Left hindlimb (tissue), 1 donor: ENCODE data around the gene CNKSR3.

ENCODE experiments used
- DNase-seq: peaks from one replicate; pipeline ENCODE4 v3.0.0-alpha.2; 2018

Gene CNKSR3

DNA sequence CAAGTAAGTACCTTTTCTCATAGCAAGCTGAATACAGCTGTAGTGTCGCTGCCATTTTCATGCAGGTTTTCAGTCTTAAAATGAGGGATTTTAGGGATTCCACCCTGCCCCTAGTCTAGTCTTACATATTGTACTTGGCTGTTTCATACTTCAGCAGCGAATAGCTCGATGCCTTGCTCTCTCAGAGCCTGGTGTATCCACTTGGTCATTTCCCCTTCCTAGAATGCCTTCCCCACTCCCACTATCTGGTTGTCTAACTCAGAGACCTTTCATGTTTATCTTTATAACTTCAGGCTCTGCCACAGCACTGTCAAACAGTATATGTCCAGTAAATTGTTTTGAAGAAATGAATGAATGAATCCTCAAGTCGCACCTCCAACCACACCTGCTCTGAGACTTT is 132.8 kb downstream of the CNKSR3 start:
- DNase-seq, result no peak

DNA sequence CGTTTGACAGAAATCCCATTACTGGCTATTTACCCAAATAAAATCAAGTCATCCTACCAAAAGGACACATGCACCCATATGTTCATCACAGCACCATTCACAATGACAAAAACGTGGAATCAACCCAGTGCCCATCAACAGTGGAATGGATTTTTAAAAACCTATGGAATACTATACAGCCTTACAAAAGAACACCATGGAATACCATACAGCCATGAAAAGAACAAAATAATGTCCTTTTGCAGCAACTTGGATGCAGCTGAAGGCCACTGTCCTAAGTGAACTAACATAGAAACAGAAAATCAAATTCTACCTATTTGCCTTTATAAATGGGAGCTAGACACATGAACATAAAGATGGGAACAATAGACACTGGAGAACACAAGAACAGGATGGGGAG is 136.5 kb downstream of the CNKSR3 start:
- no peak for DNase-seq

DNA sequence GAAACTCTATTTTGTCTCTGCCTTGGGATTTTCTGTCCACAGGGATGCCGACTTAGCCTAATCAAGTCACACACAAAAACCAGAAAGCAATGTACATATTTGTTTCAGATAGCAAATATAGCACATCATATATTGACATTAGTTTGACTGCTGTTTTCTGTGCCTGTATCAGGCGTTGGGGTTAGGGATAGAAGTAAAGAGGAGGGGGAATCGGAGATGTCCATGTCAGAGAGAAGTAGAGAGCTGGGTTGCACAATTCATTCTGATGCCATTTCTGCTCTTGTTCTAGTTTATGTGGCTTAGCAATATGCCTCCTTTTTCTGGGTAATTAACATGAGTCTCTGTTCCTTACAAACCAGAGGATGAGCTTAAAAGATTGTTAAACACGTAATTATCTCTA is 139.2 kb downstream of the CNKSR3 start:
- no peak for DNase-seq

DNA sequence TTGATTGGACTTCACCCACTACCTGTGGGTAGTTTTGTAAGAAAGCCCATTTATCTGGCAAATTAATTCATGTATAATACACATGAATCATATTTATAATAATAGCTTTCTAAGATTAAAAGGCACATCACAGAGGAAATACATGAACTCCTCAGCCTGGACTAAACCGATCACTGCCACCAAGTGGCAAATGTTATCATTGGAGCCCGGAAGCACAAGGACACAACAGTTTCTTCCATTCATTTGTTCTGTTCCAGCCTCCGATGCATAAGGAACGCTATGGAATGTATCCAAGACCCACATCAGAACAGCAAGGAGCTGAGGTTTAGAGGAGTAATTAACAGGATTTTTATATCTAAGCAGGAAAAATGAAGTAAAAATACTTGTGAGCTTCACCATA is 139.9 kb downstream of the CNKSR3 start:
- DNase-seq, result no peak

DNA sequence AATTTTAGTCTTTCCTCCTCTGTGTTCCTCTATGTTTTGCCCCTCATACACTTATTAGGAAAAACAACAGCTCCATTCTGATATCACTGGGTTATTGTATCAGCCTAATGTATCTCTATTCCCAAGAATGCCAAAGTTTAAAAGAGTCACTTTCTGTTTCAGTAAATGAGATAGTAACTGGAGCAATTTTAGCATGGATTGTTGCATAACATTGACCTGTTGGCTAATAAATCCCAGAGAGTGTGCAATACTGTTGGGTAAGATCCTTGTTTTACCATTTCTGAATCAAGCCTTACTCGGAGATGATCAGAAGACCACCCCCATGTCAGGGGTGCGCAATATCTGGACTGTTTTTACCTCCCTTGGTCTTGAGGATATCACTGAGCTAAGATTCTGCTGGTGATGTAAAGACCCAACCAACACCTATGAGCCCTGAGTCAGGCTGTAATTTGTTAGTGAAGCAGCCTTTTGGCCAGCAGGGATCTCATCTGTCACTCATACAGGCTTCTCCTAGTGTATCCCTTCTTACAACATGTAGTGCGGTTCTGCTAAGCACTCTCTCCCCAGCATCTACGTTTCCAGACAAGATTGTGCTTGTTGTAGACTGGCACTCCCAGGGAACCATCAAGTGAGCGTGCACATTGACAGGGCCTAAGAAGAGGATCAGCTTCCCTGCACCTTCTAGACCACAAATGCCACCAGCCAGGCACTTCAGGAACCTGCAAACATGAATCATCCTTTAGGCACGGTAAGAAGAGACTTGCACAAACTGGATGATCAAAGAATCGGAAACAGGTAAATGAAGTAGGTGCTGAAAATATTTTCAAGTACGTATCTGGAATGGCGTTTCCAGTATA is 142.4 kb downstream of the CNKSR3 start:
- DNase-seq, result no peak

DNA sequence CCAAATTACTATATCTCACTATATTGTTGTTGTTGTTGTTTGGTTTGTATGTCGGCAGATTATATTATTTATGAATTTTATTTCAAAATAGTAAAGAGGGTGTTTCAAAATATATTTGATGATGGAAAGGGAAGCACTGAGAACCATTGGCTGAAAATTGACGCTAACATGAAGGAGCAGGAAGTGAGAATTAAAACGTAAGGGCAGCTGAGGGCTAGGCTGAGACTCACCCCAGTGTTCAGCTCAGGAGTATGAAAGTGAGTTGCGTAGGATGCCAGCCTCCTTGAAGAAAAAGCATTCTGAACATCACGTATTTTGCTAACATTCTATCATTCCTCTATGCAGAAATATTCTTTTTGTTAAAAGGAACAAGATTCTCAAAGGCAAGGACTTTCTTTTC is 143.1 kb downstream of the CNKSR3 start:
- no peak for DNase-seq

DNA sequence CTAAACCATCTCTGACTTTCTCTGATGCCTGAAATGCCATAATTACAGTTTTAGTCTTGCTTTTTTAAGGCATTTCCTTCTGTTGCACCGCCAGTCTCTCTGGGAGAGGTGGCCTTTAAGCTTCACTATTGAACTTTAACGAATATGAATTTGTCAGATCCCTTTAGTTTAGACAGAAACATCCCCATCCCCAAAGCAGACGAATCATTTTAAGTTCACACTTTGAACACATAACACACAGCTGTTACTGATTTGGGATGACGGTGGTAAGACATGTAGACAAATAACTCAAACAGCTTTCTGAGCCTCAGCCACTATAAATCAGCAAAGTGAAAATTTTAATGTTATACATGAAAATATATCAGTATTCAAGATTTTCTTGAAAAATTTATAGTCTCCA is 146.7 kb downstream of the CNKSR3 start:
- no peak for DNase-seq

DNA sequence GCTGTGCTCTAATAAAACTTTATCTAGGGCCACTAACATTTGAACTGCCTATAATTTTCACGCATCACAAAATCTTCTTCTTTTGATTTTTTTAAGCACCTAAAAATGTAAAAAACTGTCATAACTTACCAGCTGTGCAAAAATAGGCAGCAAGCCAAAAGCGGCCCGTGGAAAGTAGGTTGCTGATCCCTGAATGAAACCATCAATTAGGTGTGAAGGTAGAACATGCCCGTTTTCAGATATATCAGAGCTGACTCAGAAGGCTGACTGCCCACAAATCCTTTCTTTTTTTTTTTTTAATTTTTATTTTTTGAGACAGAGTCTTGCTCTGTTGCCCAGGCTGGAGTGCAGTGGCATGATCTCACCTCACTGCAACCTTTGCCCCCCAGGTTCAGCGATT is 149.0 kb downstream of the CNKSR3 start:
- DNase-seq, result no peak

DNA sequence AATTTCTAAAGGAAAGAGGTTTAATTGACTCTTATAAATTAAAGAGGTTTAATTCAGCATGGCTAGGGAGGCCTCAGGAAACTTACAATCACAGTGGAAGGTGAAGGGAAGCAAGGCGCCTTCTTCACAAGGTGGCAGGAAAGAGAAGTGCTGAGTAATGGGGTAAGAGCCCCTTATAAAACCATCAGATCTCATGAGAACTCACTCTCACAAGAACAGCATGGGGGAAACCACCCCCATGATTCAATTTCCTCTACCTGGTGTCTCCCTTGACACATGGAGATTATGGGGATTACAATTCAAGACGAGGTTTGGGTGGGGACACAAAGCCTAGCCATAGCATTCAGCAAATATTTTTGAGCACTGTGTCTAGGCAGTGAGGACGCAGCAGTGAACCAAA is 150.0 kb downstream of the CNKSR3 start:
- DNase-seq, result no peak

DNA sequence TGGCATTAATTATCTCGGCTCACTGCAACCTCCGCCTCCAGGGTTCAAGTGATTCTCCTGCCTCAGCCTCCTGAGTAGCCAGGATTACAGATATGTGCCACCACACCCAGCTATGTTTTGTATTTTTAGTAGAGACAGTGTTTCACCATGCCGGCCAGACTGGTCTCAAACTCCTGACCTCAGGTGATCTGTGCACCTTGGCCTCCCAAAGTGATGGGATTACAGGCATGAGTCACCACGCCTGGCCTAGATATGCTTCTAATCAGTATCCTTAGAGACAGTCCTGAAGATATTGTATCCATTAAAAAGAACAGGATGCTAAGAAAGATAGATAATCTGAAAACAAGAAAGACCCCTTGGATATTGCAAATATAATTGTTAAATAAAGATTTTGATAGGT is 150.8 kb downstream of the CNKSR3 start:
- no peak for DNase-seq

DNA sequence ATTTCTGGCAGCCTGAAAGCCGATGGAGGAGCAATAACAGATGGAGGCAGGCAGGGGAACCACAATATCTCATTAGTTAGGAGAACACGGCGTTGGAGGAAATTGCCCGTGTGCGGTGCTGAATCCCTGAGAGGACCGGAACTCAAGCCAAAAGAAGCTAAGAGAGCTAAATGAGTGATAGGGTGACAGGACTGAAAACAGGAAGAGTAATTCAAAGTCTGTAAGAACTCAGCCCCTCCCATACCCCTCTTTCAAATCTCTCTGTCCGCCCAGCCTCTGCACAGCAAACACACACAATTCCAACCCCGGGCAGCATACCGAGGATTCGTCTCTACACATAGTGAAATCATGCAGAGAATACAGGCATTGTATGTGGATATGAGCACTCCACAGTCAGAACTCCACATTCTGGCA is 151.3 kb downstream of the CNKSR3 start:
- DNase-seq, result peak; percentile 50

DNA sequence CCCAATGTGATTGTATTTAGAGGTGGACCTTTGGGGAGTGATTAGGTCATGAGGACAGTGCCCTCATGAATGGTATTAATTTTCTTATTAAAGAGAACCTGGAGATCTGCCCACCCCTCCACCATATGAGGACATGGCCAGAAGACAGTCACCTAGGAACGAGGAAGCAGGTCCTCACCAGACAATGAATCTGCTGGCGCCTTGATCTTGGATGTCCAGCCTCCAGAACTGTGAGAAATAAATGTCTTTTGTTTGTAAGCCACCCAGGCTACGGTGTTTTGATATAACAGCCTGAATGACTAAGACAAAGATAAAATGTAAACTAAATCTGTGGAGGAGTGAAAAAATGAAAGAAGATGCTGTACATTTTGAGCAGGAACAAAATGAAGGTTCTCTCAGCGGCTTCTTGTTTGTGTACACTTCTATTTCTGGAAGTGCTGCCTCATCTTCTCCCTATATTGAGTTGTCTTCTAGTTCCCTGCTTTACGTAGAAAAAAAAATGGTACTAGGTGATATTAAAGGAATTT is 152.4 kb downstream of the CNKSR3 start:
- no peak for DNase-seq

DNA sequence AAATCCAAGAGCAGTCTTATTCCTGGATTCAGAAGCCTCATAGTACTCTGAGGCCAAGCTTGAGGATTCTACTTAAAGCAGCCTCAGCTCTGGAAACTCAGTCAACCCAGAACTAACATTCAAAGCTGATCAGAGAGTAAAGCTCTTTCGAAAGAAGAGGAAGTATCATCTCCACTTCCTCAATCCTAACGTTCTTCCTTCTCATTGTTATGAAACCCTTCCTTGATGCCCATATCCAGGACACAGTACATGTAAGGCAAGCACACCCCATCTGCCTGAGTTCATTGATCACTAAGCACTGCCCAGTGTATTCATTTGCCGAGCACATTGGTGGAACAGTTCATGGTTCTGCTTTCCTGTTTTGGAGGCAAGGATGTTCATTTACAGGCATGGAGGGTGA is 153.8 kb downstream of the CNKSR3 start, which contains the start of gene IPCEF1:
IPCEF1 (minus strand) TSS at position 114 of the 400 bp plus-strand sequence. CDS start 90,856 bp downstream, outside the sequence.
- DNase-seq, result no peak

DNA sequence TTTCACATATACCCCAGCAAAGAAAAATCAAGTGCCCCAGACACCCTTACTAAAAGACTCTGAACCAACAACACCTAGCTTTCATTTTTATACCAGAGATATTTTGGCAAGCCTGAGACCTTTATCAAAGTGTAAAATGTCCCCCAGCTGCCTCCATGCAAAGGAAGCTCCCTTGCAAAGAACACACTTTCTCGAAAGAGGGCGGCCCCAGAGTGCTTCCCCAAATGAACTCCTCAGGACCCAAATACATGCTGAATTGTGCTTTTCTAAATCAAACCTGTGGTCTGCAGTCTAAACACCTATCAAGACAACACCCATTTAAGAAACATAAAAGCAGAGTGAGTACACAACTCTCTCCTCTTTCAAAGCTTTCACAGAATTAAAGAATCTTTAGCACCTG is 154.4 kb downstream of the CNKSR3 start:
- DNase-seq, result no peak

DNA sequence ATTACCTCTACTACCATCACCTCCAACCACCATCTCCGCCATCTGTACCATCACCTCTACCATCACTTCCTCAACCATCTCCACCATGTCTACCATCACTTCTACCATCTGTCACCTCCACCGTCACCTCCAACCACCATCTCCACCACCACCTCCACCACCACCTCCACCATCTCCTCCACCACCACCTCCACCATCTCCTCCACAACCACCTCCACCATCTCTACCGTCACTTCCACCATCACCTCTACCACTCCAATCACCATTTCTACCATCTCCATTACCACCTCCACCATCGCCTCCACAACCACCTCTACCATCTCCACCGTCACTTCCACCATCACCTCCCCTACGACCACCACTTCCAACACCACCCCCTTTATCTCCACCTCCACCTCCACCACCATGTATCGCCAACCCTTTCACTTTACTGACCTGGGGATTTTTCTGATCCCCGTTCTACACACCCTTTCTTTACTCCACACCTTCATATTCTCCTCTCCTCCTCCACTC is 156.2 kb downstream of the CNKSR3 start:
- DNase-seq, result no peak

DNA sequence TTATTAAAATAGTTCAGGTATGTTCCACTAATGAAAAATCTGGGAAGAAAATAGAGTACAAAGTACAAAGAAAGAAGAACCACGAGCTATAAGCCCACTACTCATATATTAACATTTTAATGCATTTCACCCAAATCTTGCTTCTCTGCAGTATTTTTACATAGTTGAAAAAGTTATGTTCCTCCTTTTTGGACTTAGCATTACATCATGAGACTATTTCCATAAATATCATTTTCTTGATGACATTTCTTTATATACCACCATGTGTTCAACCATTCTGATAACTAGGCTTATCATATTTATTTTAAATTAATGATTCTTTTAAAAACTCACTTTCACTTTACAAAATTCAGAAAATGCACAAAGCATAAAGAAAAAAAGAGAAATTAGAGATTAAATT is 156.9 kb downstream of the CNKSR3 start:
- DNase-seq, result no peak

DNA sequence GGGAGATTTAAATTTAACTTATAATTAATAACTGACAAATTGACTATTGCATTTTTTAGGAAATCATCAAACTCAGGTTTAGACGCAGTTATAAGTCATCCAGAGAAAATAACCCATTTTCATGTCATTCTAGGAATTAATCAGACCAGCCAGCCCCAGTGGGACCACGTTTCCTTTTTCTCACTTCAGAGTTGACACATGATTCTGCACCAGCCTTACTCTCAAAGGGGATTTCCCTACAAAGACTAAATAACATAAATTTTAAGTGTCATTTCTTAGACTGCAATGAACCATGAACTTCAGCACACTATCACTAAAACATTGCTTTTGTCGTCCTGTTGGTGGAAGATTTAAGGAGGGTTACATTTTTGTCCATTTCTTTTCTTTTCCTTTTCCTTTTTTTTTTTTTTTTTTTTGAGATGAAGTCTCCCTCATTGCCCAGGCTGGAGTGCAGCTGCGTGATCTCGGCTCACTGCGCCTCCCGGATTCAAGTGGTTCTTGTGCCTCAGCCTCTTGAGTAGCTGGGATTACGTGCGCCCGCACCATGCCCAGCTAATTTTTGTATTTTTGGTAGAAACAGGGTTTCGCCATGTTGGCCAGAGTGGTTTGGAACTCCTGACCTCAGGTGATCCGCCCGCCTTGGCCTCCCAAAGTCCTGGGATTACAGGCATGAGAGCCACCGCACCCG is 157.4 kb downstream of the CNKSR3 start:
- DNase-seq, result no peak

DNA sequence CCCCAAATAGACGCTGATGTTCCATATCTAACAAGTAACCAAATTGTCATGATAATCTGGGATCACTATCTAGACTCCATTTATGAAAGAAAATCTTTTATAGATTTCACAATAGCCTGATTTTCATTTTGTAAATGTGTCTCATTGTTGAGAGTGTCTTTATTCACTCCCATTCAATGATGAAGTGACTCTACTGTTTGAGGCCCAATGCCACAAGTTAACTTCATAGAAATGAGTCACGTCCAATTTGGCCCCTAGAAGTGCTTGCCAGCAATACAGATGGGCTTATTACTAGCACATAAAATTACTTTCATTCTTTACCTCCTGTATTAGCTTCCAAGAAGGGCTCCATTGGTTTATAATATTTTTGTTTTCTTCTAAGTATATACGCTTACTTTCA is 160.2 kb downstream of the CNKSR3 start:
- no peak for DNase-seq

DNA sequence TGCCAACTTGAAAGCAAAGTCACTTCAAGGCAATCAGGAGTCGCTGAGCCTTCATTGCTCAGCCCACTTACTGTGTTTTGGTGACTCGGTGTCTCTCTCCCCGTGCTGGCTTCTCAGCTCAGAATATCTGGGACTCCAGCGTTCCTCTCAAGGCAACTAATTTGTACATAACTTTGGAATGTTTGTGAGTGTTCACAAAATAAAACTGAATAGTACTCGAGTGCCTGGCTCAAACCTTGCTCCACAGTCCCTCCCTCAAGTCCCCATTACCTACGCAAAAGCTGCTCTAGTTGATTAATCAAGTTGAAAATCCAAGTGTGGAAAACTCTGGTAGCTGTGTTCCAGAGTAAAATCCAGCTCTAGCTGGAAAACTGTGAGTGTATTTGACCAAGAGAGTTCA is 162.5 kb downstream of the CNKSR3 start:
- no peak for DNase-seq

DNA sequence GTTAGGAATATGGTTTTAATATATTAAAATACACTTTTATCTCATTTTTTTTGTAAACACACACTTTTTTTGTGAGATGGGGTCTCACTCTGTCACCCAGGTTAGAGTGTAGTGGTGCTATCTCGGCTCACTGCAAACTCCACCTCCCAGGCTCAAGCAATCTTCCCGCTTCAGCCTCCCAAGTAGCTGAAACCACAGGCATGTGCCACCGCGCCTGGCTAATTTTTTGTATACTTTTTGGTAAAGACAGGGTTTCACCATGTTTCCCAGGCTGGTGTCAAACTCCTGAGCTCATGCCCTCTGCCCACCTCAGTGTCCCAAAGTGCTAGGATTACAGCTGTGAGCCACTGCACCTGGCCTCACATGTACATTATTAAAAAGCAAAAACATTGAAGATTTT is 164.7 kb downstream of the CNKSR3 start:
- no peak for DNase-seq

DNA sequence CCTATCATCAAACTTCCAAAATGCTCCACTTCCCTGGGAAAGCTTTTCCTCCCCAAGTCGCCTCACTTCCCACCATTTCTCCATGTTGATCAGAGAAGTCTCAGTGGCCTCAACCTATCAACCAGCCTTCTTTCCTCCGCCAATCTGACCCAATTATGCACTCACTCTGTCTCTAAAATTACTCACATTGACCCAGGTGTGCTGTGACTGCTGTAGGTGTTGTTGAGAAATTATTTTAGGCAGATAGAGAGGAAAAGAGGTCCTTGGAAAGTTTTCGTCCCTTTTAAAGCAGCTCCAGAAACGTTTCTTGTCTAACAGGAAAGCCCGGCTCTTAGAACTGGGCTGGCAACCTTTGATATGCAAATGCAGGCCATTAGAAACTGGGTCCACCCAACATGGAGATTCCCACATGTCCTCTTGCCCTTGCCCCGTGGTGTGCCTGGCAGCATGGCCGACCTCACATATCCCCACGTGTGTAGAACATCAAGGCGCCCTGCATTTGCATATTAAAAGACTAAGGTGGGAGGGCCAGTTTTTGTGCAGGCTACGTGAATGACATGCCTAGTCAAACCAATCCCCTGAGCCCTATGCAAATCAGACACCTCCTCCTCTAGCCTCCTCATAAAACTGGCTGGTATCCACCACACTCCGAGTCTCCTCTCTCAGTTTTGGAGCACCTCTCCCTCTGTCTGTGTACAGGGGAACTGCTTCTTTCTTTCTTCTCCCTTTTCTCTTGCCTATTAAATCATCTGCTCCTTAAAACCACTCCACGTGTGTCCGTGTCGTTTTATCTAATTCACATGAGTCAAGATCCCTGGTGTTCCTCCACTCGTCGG is 166.8 kb downstream of the CNKSR3 start:
- DNase-seq, result no peak

DNA sequence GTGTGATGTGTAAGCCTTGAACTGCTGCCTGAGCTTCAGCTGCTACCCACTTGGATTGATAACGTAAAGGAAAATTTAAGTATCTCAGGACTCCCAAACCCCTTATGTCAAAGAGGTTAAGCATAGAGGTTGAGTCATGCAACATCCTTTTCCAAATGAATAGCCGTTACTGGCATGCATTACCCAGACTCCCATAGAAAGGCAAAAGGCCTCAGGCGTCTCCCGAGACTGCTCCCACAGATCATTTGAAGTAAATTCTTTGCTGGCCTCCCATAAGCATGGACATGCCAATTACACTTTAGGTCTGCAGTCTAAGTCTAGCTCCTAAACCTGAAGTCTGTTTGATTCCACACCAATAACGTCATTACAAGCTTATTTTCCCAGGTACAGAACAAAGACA is 168.6 kb downstream of the CNKSR3 start:
- DNase-seq, result no peak

DNA sequence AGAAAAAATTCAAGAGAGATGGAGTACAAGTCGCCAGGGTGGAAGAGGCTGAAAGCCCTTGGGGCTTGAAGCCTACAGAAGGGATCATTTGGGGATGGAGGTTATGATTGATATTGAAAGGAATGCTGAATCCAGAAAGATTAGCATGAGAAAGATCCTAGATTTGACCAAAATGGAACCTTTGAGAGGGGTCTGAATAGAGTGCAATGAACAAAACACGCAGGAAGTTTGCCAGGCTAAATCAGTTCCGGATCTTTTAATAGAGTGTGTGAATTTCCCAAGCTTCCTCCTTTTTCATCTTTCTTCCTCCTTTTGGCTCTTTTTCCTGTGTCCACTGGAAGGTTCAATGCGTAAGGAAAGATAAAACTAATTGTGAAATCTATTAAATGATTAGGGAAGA is 169.1 kb downstream of the CNKSR3 start:
- no peak for DNase-seq
